ENCODE results near the gene FRS3.
"Not testable (repeated sequence)": the region's sequence is repeated elsewhere in the genome, so short reads cannot be mapped to it uniquely, and the experiment has no call there.

The FRS3 gene

DNA sequence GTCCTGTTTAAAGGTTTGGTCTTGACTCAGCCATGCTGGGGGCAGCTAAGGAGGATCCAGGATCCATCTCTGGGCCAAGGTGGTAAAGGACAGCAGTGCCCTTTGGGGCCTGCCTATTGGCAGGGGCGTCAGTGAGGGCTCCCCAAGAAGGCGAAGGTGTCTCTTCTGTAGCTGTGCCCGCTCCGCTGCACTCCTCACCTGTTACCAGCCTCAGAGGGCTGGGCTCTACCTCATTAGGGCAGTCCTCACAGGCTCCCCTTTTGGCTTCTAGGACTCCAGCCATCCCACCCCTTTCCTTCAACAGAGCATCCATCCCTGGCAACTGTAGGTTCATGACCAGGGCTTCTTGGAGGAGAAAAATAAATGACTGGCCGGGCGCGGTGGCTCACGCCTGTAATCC is 10.3 kb downstream of the FRS3 start:
- Histone ChIP-seq H3K4me1 (ENCODE audit: control insufficient read depth, low read depth, low read length) (no peaks in the 10 kb centered on the region), H2BK15ac (replicated peaks; ENCODE audit: low read depth) (no peak overlapping the region), H3K27me3 (ENCODE audit: insufficient read depth, low read length, poor library complexity) (no peaks in the 10 kb centered on the region), H3K18ac (ENCODE audit: low read length) (no peak overlapping the region), H3K79me1 (ENCODE audit: low read length) (no peaks in the 10 kb centered on the region), H3K9ac (ENCODE audit: low read length) (no peak overlapping the region), H4K8ac (ENCODE audit: low read depth, low read length) (no peak overlapping the region), H4K5ac (ENCODE audit: low read length) (no peak overlapping the region), H3K79me2 (ENCODE audit: control insufficient read depth, insufficient read depth, low read length) (no peaks in the 10 kb centered on the region), H3K23ac (ENCODE audit: low read length) (no peak overlapping the region), H3K36me3 (ENCODE audit: control insufficient read depth, insufficient read depth, low read length) (no peaks in the 10 kb centered on the region), H2AK5ac (ENCODE audit: low read length) (no peak overlapping the region), H3K27ac (ENCODE audit: low read depth, low read length) (no peak overlapping the region), H3K4me2 (ENCODE audit: low read length) (no peak overlapping the region), H3K4me3 (ENCODE audit: low read length) (no peak overlapping the region), H2BK5ac (ENCODE audit: low read length) (no peak overlapping the region), H3K56ac (ENCODE audit: low read length) (no peak overlapping the region), H3K4ac (ENCODE audit: low read depth, low read length) (no peak overlapping the region), H2BK120ac (ENCODE audit: low read depth, low read length) (no peak overlapping the region)
- no CpG with 5 or more reads among the region's 8 CpGs for WGBS (ENCODE audit: extremely low coverage, insufficient coverage, low lambda C conversion rate)
- DNase-seq, result no peak

GRCh38 chr6:41768545-41769308 is 11.0 kb downstream of the FRS3 start:
- Histone ChIP-seq H3K79me1 (ENCODE audit: low read length) (no peaks in the 10 kb centered on the region), H3K23ac (ENCODE audit: low read length) (no peak overlapping the region), H4K5ac (ENCODE audit: low read length) (no peak overlapping the region), H3K56ac (ENCODE audit: low read length) (no peak overlapping the region), H2BK15ac (replicated peaks; ENCODE audit: low read depth) (no peak overlapping the region), H2BK120ac (ENCODE audit: low read depth, low read length) (no peak overlapping the region), H3K27me3 (ENCODE audit: insufficient read depth, low read length, poor library complexity) (no peaks in the 10 kb centered on the region), H2BK5ac (ENCODE audit: low read length) (no peak overlapping the region), H2AK5ac (ENCODE audit: low read length) (no peak overlapping the region), H3K9ac (ENCODE audit: low read length) (no peak overlapping the region), H3K36me3 (ENCODE audit: control insufficient read depth, insufficient read depth, low read length) (no peaks in the 10 kb centered on the region), H3K4me3 (ENCODE audit: low read length) (no peak overlapping the region), H3K4me1 (ENCODE audit: control insufficient read depth, low read depth, low read length) (no peaks in the 10 kb centered on the region), H3K4me2 (ENCODE audit: low read length) (no peak overlapping the region), H3K27ac (ENCODE audit: low read depth, low read length) (no peak overlapping the region), H4K8ac (ENCODE audit: low read depth, low read length) (no peak overlapping the region), H3K4ac (ENCODE audit: low read depth, low read length) (no peak overlapping the region), H3K18ac (ENCODE audit: low read length) (no peak overlapping the region), H3K79me2 (ENCODE audit: control insufficient read depth, insufficient read depth, low read length) (no peaks in the 10 kb centered on the region)
- no CpG with 5 or more reads among the region's 10 CpGs for WGBS (ENCODE audit: extremely low coverage, insufficient coverage, low lambda C conversion rate)
- peak; percentile 27 for DNase-seq

DNA sequence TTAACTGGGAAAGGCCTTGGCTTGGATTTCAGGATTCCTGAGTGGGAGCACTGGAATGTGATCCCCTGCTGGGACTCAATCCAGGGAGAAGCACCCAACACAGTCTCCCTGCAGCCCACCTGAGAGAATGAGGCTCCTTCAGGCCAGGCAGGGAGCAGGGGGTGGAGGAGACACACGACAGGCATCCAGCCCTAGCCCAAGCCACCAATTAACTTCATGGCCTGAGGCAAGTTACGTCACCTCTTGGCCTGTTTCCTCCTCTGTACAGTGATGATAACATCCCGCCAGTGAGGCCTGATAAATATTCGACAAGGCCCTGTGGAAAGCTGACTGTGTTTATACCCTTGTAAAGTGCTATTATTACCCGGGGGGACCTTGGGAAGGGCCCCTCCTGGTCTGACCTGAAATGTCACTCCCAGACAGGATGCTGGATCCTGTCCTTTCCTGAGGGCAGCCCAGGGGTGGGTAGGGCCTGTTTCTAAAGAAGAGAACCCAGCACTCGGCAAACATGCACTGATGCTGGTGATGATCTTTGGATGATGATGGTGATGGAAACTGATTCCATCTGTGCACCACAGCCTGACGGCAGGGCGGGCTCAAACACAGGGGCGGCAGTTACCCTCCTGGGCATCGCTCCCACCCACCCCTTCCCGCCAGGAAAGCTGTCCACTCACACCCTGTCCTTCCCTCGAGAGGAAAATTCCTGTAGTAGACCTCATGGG is 12.4 kb downstream of the FRS3 start:
- H3K23ac ChIP-seq (ENCODE audit: low read length), result no peak overlapping the region
- no peak overlapping the region for H3K4me3 ChIP-seq (ENCODE audit: low read length)
- H3K36me3 ChIP-seq (ENCODE audit: control insufficient read depth, insufficient read depth, low read length), result no peaks in the 10 kb centered on the region
- H3K4me2 ChIP-seq (ENCODE audit: low read length), result no peak overlapping the region
- DNase-seq, result peak; percentile 76
- H4K8ac ChIP-seq (ENCODE audit: low read depth, low read length), result no peak overlapping the region
- H3K9ac ChIP-seq (ENCODE audit: low read length), result no peak overlapping the region
- no peak overlapping the region for H3K4ac ChIP-seq (ENCODE audit: low read depth, low read length)
- no peak overlapping the region for H4K5ac ChIP-seq (ENCODE audit: low read length)
- WGBS (ENCODE audit: extremely low coverage, insufficient coverage, low lambda C conversion rate), result no CpG with 5 or more reads among the region's 12 CpGs
- no peaks in the 10 kb centered on the region for H3K79me2 ChIP-seq (ENCODE audit: control insufficient read depth, insufficient read depth, low read length)
- H3K56ac ChIP-seq (ENCODE audit: low read length), result no peak overlapping the region
- no peaks in the 10 kb centered on the region for H3K4me1 ChIP-seq (ENCODE audit: control insufficient read depth, low read depth, low read length)
- no peak overlapping the region for H2BK15ac ChIP-seq (replicated peaks; ENCODE audit: low read depth)
- no peak overlapping the region for H2BK120ac ChIP-seq (ENCODE audit: low read depth, low read length)
- no peaks in the 10 kb centered on the region for H3K79me1 ChIP-seq (ENCODE audit: low read length)
- no peaks in the 10 kb centered on the region for H3K27me3 ChIP-seq (ENCODE audit: insufficient read depth, low read length, poor library complexity)
- H2AK5ac ChIP-seq (ENCODE audit: low read length), result no peak overlapping the region
- no peak overlapping the region for H3K27ac ChIP-seq (ENCODE audit: low read depth, low read length)
- no peak overlapping the region for H2BK5ac ChIP-seq (ENCODE audit: low read length)
- no peak overlapping the region for H3K18ac ChIP-seq (ENCODE audit: low read length)

DNA sequence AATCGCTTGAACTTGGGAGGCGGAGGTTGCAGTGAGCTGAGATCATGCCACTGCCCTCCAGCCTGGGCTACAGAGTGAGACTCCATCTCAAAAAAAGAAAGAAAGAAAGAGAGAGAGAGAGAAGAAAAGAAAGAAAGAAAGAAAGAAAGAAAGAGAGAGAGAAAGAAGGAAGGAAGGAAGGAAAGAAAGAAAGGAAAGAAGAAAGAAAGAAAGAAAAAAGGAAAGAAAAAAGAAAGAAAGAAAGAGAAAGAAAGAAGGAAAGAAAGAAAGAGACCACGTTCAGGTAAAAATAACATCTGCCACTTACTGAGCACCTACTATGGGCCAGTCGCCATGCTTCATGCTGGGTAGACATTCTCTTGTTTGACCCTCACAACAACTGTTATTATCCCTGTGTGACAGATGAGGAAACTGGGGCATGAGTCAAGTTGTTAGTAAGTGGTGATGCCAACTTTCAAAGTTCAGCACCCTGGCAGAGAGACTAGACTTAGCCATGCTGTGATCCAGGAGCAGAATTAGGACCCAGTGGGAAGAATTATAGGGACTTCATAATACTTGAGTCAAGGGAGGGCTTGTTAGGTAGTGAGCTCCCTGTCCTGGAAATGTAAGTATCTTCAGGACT is 13.5 kb downstream of the FRS3 start:
- H3K27ac ChIP-seq (ENCODE audit: low read depth, low read length); H3K4me3 ChIP-seq (ENCODE audit: low read length); H3K27me3 ChIP-seq (ENCODE audit: insufficient read depth, low read length, poor library complexity); H3K36me3 ChIP-seq (ENCODE audit: control insufficient read depth, insufficient read depth, low read length); DNase-seq; H2BK15ac ChIP-seq (replicated peaks; ENCODE audit: low read depth); H2BK120ac ChIP-seq (ENCODE audit: low read depth, low read length); H3K4me1 ChIP-seq (ENCODE audit: control insufficient read depth, low read depth, low read length); H4K5ac ChIP-seq (ENCODE audit: low read length); H3K18ac ChIP-seq (ENCODE audit: low read length); H3K4ac ChIP-seq (ENCODE audit: low read depth, low read length); H4K8ac ChIP-seq (ENCODE audit: low read depth, low read length); H3K56ac ChIP-seq (ENCODE audit: low read length); H3K4me2 ChIP-seq (ENCODE audit: low read length); H2AK5ac ChIP-seq (ENCODE audit: low read length); H3K79me1 ChIP-seq (ENCODE audit: low read length); H3K79me2 ChIP-seq (ENCODE audit: control insufficient read depth, insufficient read depth, low read length); H3K9ac ChIP-seq (ENCODE audit: low read length); H2BK5ac ChIP-seq (ENCODE audit: low read length); H3K23ac ChIP-seq (ENCODE audit: low read length): not testable (repeated sequence)
- WGBS (ENCODE audit: extremely low coverage, insufficient coverage, low lambda C conversion rate), result no CpG with 5 or more reads among the region's 4 CpGs

DNA sequence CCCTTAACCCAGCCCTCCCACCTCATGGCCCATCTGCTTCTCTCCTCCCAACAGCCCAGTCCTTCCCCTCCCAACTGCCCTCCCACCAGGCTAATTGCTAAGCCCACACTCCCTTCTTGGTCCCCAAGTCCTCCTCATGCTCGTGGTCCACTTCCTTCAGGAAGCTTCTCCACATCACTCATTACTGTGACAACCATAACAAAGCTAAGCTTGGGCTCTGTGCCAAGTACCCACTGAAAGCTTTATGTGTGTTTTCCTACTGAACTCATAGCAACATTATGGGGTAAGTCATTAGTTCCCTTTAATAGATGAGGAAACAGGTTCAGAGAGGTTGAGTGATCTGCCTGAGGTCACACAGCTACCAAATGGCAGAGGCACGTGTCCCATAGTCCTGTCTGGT is 16.2 kb downstream of the FRS3 start:
- Histone ChIP-seq H4K8ac (ENCODE audit: low read depth, low read length) (no peak overlapping the region), H3K27me3 (ENCODE audit: insufficient read depth, low read length, poor library complexity) (no peaks in the 10 kb centered on the region), H2AK5ac (ENCODE audit: low read length) (no peak overlapping the region), H3K4me1 (ENCODE audit: control insufficient read depth, low read depth, low read length) (no peaks in the 10 kb centered on the region), H2BK15ac (replicated peaks; ENCODE audit: low read depth) (no peak overlapping the region), H3K79me1 (ENCODE audit: low read length) (no peaks in the 10 kb centered on the region), H3K27ac (ENCODE audit: low read depth, low read length) (no peak overlapping the region), H3K18ac (ENCODE audit: low read length) (no peak overlapping the region), H2BK5ac (ENCODE audit: low read length) (no peak overlapping the region), H2BK120ac (ENCODE audit: low read depth, low read length) (no peak overlapping the region), H3K9ac (ENCODE audit: low read length) (no peak overlapping the region), H3K4me2 (ENCODE audit: low read length) (no peak overlapping the region), H4K5ac (ENCODE audit: low read length) (no peak overlapping the region), H3K56ac (ENCODE audit: low read length) (no peak overlapping the region), H3K36me3 (ENCODE audit: control insufficient read depth, insufficient read depth, low read length) (no peaks in the 10 kb centered on the region), H3K4me3 (ENCODE audit: low read length) (no peak overlapping the region), H3K4ac (ENCODE audit: low read depth, low read length) (no peak overlapping the region), H3K79me2 (ENCODE audit: control insufficient read depth, insufficient read depth, low read length) (no peaks in the 10 kb centered on the region), H3K23ac (ENCODE audit: low read length) (no peak overlapping the region)
- no CpG with 5 or more reads among the region's 2 CpGs for WGBS (ENCODE audit: extremely low coverage, insufficient coverage, low lambda C conversion rate)
- DNase-seq, result no peak
